T-cell (primary cell): ENCODE measurements around the gene SNED1. TPM values are rescaled to one million over a fixed set of nuclear protein-coding genes. Genes with fewer than 3 reads are reported as not detected.

Experiments
- ATAC-seq, 4 experiments: fragments of 200-7000 bp in 3 of 4; fragments of 150-1000 bp in 1 of 4; cut with Tn5 transposase; replicated peaks in 1 of 4; 1 replicate in 3 of 4; 2 replicates in 1 of 4; pipeline ENCODE4 v1.10.0; 2021; ENCODE audit warnings: moderate library complexity in 3 of 4, mild to moderate bottlenecking in 2 of 4, moderate number of reproducible peaks in 1 of 4
- CTCF ChIA-PET, 2 donors: fragments of 300-600 bp; sonication (Branson Sonifier 250); formaldehyde crosslinking; loops; one replicate each; lab custom pipeline; 2022; ENCODE audit warnings: antibody characterized with exemption in 2 of 2; lab: Charles Lee
- POLR2A ChIA-PET, 2 donors: fragments of 300-600 bp; sonication (Branson Sonifier 250); formaldehyde crosslinking; loops; one replicate each; lab custom pipeline; 2022; ENCODE audit warnings: antibody characterized with exemption in 2 of 2; lab: Charles Lee
- DNase-seq, 35 experiments: peaks; one replicate each; pipeline versions ENCODE4 v3.0.0 to v3.0.0-alpha.2; 2013 to 2023
- H3K27ac ChIP-seq: one replicate; pipeline ENCODE4 v1.5.1; 2013; ENCODE audit warnings: low read length
- H3K27me3 ChIP-seq, 2 experiments: replicated peaks in 1 of 2; 1 replicate in 1 of 2; 2 replicates in 1 of 2; pipeline versions ENCODE4 v1.6.1 to v1.7.0; 2013; ENCODE audit warnings: low read length in 1 of 2, mixed read lengths in 1 of 2; ENCODE audit not compliant: control insufficient read depth in 2 of 2, insufficient read depth in 2 of 2; ENCODE audit errors: extremely low read depth in 1 of 2
- H3K36me3 ChIP-seq, 2 donors: 1 replicate in 1 of 2; 2 replicates in 1 of 2; pipeline versions ENCODE4 v1.6.1 to v1.7.0; 2013; ENCODE audit warnings: low read length in 1 of 2; ENCODE audit not compliant: control insufficient read depth in 2 of 2, insufficient read depth in 1 of 2; ENCODE audit errors: extremely low read depth in 1 of 2
- H3K4me1 ChIP-seq, 2 experiments: 1 replicate in 1 of 2; 2 replicates in 1 of 2; pipeline versions ENCODE4 v1.6.1 to v1.7.0; 2013; ENCODE audit warnings: low read length in 2 of 2, mixed read lengths in 1 of 2; ENCODE audit not compliant: insufficient read depth in 2 of 2, control insufficient read depth in 1 of 2; ENCODE audit errors: extremely low read depth in 1 of 2
- H3K4me3 ChIP-seq, 2 donors: 1 replicate in 1 of 2; 2 replicates in 1 of 2; pipeline versions ENCODE4 v1.5.1 to v1.7.0; 2013; ENCODE audit warnings: mild to moderate bottlenecking in 2 of 2, low read length in 1 of 2, moderate library complexity in 1 of 2; ENCODE audit not compliant: control insufficient read depth in 1 of 2; ENCODE audit errors: extremely low read depth in 1 of 2
- H3K9me3 ChIP-seq: 2 replicates; pipeline ENCODE4 v1.7.0; 2013
- H3K27ac Mint-ChIP-seq, 2 donors: one replicate each; pipeline ENCODE4 v1.8.0; 2020 to 2021; ENCODE audit warnings: mild to moderate bottlenecking in 2 of 2, mixed read lengths in 2 of 2
- H3K27me3 Mint-ChIP-seq, 2 donors: one replicate each; pipeline ENCODE4 v1.8.0; 2021 to 2022; ENCODE audit warnings: mixed read lengths in 2 of 2
- H3K36me3 Mint-ChIP-seq: one replicate; pipeline ENCODE4 v1.8.0; 2021; ENCODE audit warnings: mixed read lengths
- H3K4me1 Mint-ChIP-seq, 3 donors: one replicate each; pipeline ENCODE4 v1.8.0; 2020 to 2022; ENCODE audit warnings: mixed read lengths in 3 of 3, mild to moderate bottlenecking in 1 of 3
- H3K4me3 Mint-ChIP-seq, 3 donors: one replicate each; pipeline ENCODE4 v1.8.0; 2020 to 2022; ENCODE audit warnings: mild to moderate bottlenecking in 3 of 3, mixed read lengths in 3 of 3, moderate library complexity in 3 of 3
- H3K9me3 Mint-ChIP-seq, 3 donors: one replicate each; pipeline ENCODE4 v1.8.0; 2020 to 2022; ENCODE audit warnings: mixed read lengths in 3 of 3
- WGBS: methylation state at CpG from one replicate; pipeline ENCODE4 v1.1.5; 2013; ENCODE audit warnings: missing lambda C conversion rate; ENCODE audit not compliant: insufficient coverage; 5-methylcytosine and 5-hydroxymethylcytosine counted together
- total RNA-seq, 35 experiments: library from RNA in 6 of 35; stranded (reverse) in 6 of 35; fragments of 120-200 nt in 1 of 35; gene quantifications; one replicate each; pipeline versions ENCODE4 v1.2.1 to v1.2.4 and lab custom pipeline; 2013 to 2026

Gene SNED1
- total RNA-seq, 5 donors from 2014 or later (not counting 1 experiment from before 2014, with no cell fraction given), result 37.7 to 82.5 (median 69.4) TPM

DNA sequence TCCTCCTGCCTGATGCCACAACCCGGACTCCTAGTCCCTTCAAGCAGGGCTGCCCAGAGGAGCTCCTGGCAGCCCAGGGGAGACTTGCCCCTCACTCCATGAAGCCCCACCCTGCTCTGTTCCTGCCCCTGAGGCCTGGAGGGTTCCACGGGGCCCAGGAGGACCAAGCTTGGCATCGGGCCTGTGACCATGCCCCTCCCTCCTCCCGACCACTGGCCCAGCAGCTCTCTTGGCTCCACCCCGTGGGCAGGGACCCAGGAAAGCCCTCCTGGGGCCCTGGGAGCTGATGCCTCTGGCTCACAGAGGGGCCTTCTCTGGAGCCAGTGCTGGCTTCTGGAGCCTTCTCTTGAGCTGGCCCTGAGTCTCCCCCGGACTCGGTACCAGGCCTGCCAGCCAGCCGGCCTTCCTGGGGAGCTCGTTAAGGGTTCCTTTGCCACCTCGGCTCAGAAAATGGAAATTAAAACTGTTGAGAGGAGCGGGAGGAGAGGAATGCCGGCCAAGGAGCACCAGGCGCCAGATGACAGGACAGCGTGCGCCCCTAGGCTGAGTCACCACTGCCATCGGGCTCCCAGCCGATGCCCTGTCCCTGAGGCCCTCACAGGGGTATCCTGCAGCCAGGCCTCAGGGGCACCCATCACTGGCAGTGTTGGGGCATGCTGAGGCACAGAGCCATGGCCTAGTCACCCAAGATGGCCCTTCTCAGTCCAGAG lies 40.6 kb upstream of the SNED1 start:
- H3K27me3 ChIP-seq, result peaks cover 0 to 55% of the 10 kb centered on the region in 2 experiments
- DNase-seq (peak in 1 of 35 experiments; percentile 17), ATAC-seq (no peak)
- POLR2A ChIA-PET, result no interaction called here
- Mint-ChIP-seq H3K9me3 (no peaks in the 10 kb centered on the region), H3K36me3 (no peaks in the 10 kb centered on the region), H3K4me3 (no peak overlapping the region), H3K4me1 (no peaks in the 10 kb centered on the region), H3K27me3 (peaks cover 3 to 10% of the 10 kb centered on the region in 2 donors), H3K27ac (no peak overlapping the region)
- 68% methylated on average over 17 of the region's 17 CpGs for WGBS
- H3K4me1 ChIP-seq, result no peaks in the 10 kb centered on the region
- no peaks in the 10 kb centered on the region for H3K9me3 ChIP-seq
- CTCF ChIA-PET, result no interaction called here
- H3K4me3 ChIP-seq, result no peak overlapping the region
- no peak overlapping the region for H3K27ac ChIP-seq
- no peaks in the 10 kb centered on the region for H3K36me3 ChIP-seq

DNA sequence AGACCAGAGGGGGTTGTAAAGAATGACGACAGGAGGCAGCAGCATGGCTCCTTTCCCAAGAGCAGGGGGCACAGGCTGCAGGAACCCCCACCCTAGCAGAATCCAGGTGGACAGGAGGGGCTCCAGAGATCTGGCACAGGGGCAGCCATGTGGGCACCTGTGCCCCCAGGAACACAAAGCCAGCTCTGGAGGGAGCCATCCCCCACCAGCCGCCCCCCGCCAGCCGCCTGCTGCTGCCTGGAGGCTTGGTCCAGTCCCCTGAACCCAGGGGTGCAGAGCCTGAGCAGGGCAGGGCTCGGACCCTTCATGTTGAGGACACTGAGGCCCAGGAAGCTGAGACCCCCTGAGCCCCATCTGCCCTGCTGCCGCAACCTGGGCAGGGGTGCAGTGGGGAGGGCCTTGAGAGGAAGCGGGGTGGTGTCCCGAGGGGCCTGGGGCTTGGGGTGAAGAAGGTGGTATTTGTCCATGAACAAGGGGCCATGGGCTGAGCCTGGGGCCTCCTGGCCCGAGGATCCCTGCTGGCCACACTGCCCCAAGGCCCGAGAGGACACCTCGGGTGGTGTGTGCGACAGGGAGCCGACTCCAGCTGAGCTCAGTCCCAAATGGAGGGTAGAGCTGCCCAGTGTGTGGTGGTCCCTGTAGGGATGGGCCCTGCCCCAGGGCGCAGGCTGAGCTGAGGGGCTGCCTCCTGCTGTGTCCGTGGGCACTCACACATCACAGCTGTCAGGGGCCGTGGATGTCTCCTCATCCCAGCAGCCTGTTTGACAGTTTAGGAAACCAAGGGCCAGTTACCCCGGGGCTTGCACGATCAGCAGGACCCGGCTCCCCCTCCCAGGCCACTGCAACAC lies 39.8 kb upstream of the SNED1 start:
- no peak overlapping the region for H3K4me3 ChIP-seq
- H3K9me3 ChIP-seq, result no peaks in the 10 kb centered on the region
- Mint-ChIP-seq H3K27me3 (peaks cover 3 to 10% of the 10 kb centered on the region in 2 donors), H3K27ac (no peak overlapping the region), H3K9me3 (no peaks in the 10 kb centered on the region), H3K4me3 (no peak overlapping the region), H3K36me3 (no peaks in the 10 kb centered on the region), H3K4me1 (no peaks in the 10 kb centered on the region)
- no peaks in the 10 kb centered on the region for H3K36me3 ChIP-seq
- WGBS, result 76% methylated on average over 18 of the region's 19 CpGs
- ChIA-PET POLR2A (no interaction called here), CTCF (no interaction called here)
- H3K27me3 ChIP-seq, result peaks cover 0 to 51% of the 10 kb centered on the region in 2 experiments
- DNase-seq, result peak in 1 of 35 experiments; percentile 20
- H3K27ac ChIP-seq, result no peak overlapping the region
- ATAC-seq, result no peak
- no peaks in the 10 kb centered on the region for H3K4me1 ChIP-seq

DNA sequence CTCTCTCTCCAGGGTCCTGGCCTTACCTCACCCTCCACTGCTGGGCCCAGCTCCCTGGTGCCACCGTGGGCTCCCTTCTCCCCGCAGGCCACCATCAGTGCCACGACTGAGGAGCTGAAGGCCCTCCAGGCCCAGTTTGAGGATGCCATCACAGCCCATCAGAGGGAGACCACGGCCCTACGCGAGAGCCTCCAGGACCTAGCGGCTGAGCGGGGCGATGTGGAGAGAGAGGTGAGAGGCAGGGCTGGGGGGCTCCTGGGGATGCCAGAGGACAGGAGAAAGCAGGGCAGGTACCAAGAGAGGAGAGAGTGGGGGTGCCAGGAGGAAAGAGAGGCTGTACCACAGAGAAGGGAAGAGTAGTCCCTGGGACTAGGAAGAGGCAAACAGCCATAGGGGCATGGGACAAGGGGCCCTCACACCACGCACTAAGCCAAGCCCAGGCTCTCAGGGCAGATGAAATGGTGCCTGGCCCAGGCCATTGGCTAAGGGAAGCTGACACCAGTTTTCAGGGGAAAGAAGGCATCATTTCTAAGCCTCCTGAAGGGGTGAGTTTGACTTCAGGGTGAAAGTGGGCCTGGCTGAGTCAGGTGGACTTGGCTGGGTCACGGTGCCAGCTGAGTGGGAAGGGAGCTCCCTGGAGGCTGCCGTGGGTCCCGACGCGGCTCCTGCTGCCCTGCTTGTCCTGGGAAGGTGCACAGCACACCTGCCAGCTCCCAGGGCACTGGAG lies 39.0 kb upstream of the SNED1 start:
- ATAC-seq, result no peak
- WGBS, result 94% methylated on average over 15 of the region's 15 CpGs
- H3K27me3 Mint-ChIP-seq, result peaks cover 3 to 10% of the 10 kb centered on the region in 2 donors

DNA sequence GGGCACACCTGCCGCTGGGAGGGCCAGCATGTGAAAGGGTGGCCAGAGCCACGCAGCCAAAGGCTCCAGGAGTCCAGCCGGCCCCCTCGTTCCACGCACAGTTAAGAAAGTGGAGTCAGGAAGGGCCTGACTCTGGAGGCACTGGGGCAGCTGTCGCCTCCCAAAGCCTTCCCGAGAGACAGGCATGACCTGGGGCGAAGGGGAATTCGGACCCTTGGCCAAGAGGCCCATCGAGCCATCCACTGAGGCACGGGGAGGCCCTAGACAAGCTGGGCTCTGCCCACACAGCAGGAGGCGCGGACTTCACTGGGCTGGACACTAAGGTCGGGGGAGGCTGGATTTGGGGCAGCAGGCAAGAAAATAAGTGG lies 38.5 kb upstream of the SNED1 start:
- DNase-seq (no peak), ATAC-seq (no peak)
- H3K4me1 ChIP-seq, result no peaks in the 10 kb centered on the region
- WGBS, result 77% methylated on average over 14 of the region's 14 CpGs
- H3K4me3 ChIP-seq, result no peak overlapping the region
- H3K27ac Mint-ChIP-seq, result no peak overlapping the region
- no peaks in the 10 kb centered on the region for H3K9me3 Mint-ChIP-seq
- POLR2A ChIA-PET, result no interaction called here
- H3K4me3 Mint-ChIP-seq, result no peak overlapping the region
- H3K27ac ChIP-seq, result no peak overlapping the region
- CTCF ChIA-PET, result no interaction called here
- H3K36me3 ChIP-seq, result no peaks in the 10 kb centered on the region
- H3K27me3 Mint-ChIP-seq, result peaks cover 3 to 9% of the 10 kb centered on the region in 2 donors
- H3K27me3 ChIP-seq, result peaks cover 0 to 40% of the 10 kb centered on the region in 2 experiments
- no peaks in the 10 kb centered on the region for H3K4me1 Mint-ChIP-seq
- H3K9me3 ChIP-seq, result no peaks in the 10 kb centered on the region
- no peaks in the 10 kb centered on the region for H3K36me3 Mint-ChIP-seq

More for the DNA sequence above, 39.0 kb upstream of the SNED1 start:
- Mint-ChIP-seq H3K9me3 (no peaks in the 10 kb centered on the region), H3K36me3 (no peaks in the 10 kb centered on the region), H3K4me3 (no peak overlapping the region), H3K4me1 (no peaks in the 10 kb centered on the region), H3K27ac (no peak overlapping the region)
- Histone ChIP-seq H3K4me3 (no peak overlapping the region), H3K36me3 (no peaks in the 10 kb centered on the region), H3K27ac (no peak overlapping the region), H3K4me1 (no peaks in the 10 kb centered on the region), H3K9me3 (no peaks in the 10 kb centered on the region), H3K27me3 (peaks cover 0 to 43% of the 10 kb centered on the region in 2 experiments)
- POLR2A ChIA-PET, result no interaction called here
- CTCF ChIA-PET, result no interaction called here
- peak in 1 of 35 experiments; percentile 17 for DNase-seq

DNA sequence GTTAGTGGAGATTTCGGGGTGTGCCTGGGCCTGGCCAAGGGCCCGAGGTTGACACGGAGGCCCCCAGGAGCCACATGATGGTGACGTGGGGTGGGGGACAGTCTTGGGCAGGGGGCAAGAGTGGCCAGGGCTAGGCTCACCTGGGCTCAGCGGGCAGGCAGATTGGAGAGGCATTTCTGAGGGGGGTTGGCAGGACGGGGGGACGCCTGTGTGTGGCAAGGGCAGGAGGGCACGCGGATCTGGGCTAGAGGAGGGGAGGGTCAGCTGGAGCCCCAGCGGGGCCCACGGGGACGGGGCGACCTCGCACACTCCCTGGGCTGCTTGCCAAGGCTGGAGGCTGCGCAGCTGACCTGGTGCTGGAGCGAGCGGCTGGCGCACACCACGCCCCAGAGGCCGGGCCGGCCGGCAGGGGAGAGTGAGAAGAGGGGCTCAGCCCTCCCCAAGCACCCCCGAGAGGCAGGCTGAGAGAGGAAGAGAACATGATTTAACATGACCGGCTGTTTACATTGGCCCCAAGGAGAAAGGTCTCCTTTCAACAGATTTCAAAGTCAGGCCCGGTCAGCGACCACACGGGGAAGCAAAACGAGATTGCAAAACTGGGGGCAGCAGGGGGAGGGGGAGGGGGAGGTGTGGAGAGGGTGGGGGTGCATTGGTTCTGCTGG lies 38.0 kb upstream of the SNED1 start:
- Mint-ChIP-seq H3K27ac (no peak overlapping the region), H3K9me3 (no peaks in the 10 kb centered on the region), H3K27me3 (peaks cover 3 to 4% of the 10 kb centered on the region in 2 donors), H3K4me3 (no peak overlapping the region), H3K36me3 (no peaks in the 10 kb centered on the region), H3K4me1 (no peaks in the 10 kb centered on the region)
- Histone ChIP-seq H3K27me3 (peaks cover 0 to 43% of the 10 kb centered on the region in 2 experiments), H3K36me3 (no peaks in the 10 kb centered on the region), H3K4me1 (no peaks in the 10 kb centered on the region), H3K27ac (no peak overlapping the region), H3K9me3 (no peaks in the 10 kb centered on the region), H3K4me3 (no peak overlapping the region)
- ATAC-seq (no peak), DNase-seq (peak in 1 of 35 experiments; percentile 22)
- 55% methylated on average over 19 of the region's 28 CpGs for WGBS
- POLR2A ChIA-PET, result no interaction called here
- CTCF ChIA-PET, result no interaction called here
